ENCODE measurements around the gene NLRP10. TPM values are rescaled to one million over a fixed set of nuclear protein-coding genes. Genes with fewer than 3 reads are reported as not detected.

Gene NLRP10, protein sequence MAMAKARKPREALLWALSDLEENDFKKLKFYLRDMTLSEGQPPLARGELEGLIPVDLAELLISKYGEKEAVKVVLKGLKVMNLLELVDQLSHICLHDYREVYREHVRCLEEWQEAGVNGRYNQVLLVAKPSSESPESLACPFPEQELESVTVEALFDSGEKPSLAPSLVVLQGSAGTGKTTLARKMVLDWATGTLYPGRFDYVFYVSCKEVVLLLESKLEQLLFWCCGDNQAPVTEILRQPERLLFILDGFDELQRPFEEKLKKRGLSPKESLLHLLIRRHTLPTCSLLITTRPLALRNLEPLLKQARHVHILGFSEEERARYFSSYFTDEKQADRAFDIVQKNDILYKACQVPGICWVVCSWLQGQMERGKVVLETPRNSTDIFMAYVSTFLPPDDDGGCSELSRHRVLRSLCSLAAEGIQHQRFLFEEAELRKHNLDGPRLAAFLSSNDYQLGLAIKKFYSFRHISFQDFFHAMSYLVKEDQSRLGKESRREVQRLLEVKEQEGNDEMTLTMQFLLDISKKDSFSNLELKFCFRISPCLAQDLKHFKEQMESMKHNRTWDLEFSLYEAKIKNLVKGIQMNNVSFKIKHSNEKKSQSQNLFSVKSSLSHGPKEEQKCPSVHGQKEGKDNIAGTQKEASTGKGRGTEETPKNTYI
- 19.7 and 36.9 TPM in 2 replicates for total RNA-seq (2014; rRNA removed; shearing (Covaris generic))
- 13.5 and 17.8 TPM in 2 replicates for polyA plus RNA-seq (2016; fragmentation: Nextera tagmentation; extraction: Ambion mirVana)

DNA sequence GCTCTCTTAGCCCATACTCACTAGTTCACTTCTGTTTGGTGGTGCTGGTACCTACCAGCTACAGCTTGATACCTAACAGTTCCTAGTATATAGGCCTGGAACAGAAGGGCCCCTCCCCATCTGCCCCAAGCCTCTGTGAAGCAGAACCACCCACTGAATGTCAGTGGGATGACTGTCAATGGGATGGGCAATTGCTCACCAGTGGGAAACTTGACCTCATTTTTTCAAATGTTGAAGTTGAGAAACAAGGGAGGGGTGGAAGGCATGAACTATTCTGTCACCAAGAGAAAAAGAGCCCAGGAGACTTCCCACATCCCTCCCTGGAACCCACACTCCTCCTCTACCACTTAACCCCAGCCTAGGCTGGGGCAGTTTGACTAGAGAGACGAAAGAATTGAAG, at the start of gene NLRP10:
NLRP10 (minus strand) TSS at position 62 of the 400 bp plus-strand sequence. CDS start 1,952 bp downstream, outside the sequence.
- H3K27ac ChIP-seq = peak within 1 kb of the TSS; percentile 96
- H3F3A ChIP-seq (ENCODE audit: insufficient read depth) = peaks cover 42% of the 10 kb centered on the region
- peak within 1 kb of the TSS; percentile 51 for H3K4me3 ChIP-seq
- no peaks in the 10 kb centered on the region for H3K79me2 ChIP-seq (ENCODE audit: insufficient read depth)
- H3K36me3 ChIP-seq (ENCODE audit: low read depth) = no peaks in the 10 kb centered on the region
- H3K9me2 ChIP-seq (ENCODE audit: insufficient read depth) = no peaks in the 10 kb centered on the region
- DNase-seq = peak; percentile 94
- H3K27me3 ChIP-seq (replicated peaks; ENCODE audit: insufficient read depth) = no peaks in the 10 kb centered on the region
- peak within 1 kb of the TSS; percentile 67 for H3K4me2 ChIP-seq (ENCODE audit: unreplicated experiment)
- TF ChIP-seq EZH2phosphoT487 (IDR thresholded peaks at IDR 0.05; ENCODE audit: insufficient read depth, low read depth) (no peak), EZH2 (IDR thresholded peaks at IDR 0.05; ENCODE audit: insufficient read depth, poor library complexity, severe bottlenecking) (no peak)
- no peaks in the 10 kb centered on the region for H4K20me1 ChIP-seq (ENCODE audit: insufficient read depth)
- no peaks in the 10 kb centered on the region for H3K9me3 ChIP-seq (ENCODE audit: low read depth)
- H3K9ac ChIP-seq = peak within 1 kb of the TSS; percentile 82
- peaks cover 64% of the 10 kb centered on the region for H3K4me1 ChIP-seq (ENCODE audit: insufficient read depth)
- in situ Hi-C loops (cut with MboI) = no loop called here
- WGBS, 2 experiments (ENCODE audit: low coverage in 1 of 2, low lambda C conversion rate in 2 of 2, missing lambda C conversion rate in 2 of 2) = 5 to 44% methylated on average over 1 of the region's 1 CpG
- H2AFZ ChIP-seq = peak within 1 kb of the TSS; percentile 31; the same call in 1 of the 2 replicates

DNA sequence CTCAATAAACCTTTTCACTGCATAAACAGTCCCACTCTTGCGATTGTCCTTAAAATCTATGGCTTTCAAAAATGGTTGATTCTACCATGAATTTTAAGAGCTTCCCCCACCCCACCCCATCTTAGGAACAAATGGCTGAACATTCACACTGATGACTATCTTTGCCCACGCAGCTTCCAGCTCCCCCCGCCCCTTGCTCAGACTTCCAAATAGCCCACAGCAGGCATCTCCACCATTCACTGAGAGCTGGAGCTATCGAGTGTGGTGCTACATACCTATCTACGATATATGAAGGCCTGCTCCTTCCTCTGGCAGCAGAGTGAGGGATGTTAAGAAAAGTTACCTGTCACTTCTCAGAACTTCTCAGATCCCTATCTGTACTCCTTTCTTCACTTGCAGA, 48.6 kb upstream of the NLRP10 start:
- 75 to 78% methylated on average over 5 of the region's 5 CpGs for WGBS, 2 experiments (ENCODE audit: low coverage in 1 of 2, low lambda C conversion rate in 2 of 2, missing lambda C conversion rate in 2 of 2)
- Histone ChIP-seq H3K79me2 (ENCODE audit: insufficient read depth) (no peaks in the 10 kb centered on the region), H3K4me2 (ENCODE audit: unreplicated experiment) (no peak overlapping the region), H3K9me2 (ENCODE audit: insufficient read depth) (no peaks in the 10 kb centered on the region), H3K9ac (no peak overlapping the region), H3K36me3 (ENCODE audit: low read depth) (no peaks in the 10 kb centered on the region), H3K9me3 (ENCODE audit: low read depth) (no peaks in the 10 kb centered on the region), H3F3A (ENCODE audit: insufficient read depth) (peaks cover 50% of the 10 kb centered on the region), H4K20me1 (ENCODE audit: insufficient read depth) (no peaks in the 10 kb centered on the region), H3K4me1 (ENCODE audit: insufficient read depth) (peaks cover 39% of the 10 kb centered on the region), H2AFZ (no peak overlapping the region), H3K4me3 (no peak overlapping the region), H3K27me3 (replicated peaks; ENCODE audit: insufficient read depth) (no peaks in the 10 kb centered on the region), H3K27ac (no peak overlapping the region)
- TF ChIP-seq EZH2phosphoT487 (IDR thresholded peaks at IDR 0.05; ENCODE audit: insufficient read depth, low read depth) (no peak), EZH2 (IDR thresholded peaks at IDR 0.05; ENCODE audit: insufficient read depth, poor library complexity, severe bottlenecking) (no peak)
- DNase-seq = no peak
- in situ Hi-C loops (cut with MboI) = loop anchor here (25.0 kb wide), 1 partner anchor 548 kb away; no protein-coding TSS in a partner anchor

DNA sequence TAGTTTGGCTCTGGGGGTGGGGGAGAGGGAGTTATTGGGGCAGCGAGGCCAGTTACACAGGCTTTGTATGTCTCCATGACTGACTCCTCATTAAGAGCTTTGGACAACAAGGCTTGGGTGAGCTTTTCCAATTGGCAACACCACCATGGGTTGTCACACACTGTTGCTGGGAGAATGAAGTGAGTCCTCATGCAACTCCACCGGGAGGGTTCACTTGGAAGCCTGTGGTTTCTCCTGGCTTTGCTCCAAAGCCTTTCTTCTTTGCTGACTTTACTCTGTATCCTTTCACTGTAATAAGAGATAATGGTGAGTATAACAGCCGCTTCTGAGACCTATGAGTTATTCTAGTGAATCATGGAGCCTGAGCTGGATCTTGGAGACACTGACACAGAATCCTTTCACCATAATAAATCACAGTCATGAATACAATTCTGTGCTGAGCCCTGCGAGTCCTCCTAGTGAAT, 46.8 kb upstream of the NLRP10 start:
- H3K36me3 ChIP-seq (ENCODE audit: low read depth) = no peaks in the 10 kb centered on the region
- peak overlapping the region; percentile 40 for H3K4me2 ChIP-seq (ENCODE audit: unreplicated experiment)
- peaks cover 40% of the 10 kb centered on the region for H3F3A ChIP-seq (ENCODE audit: insufficient read depth)
- no peak for TF ChIP-seq EZH2phosphoT487 (IDR thresholded peaks at IDR 0.05; ENCODE audit: insufficient read depth, low read depth)
- TF ChIP-seq EZH2 (IDR thresholded peaks at IDR 0.05; ENCODE audit: insufficient read depth, poor library complexity, severe bottlenecking) = no peak
- in situ Hi-C loops (cut with MboI) = loop anchor here (25.0 kb wide), 1 partner anchor 550 kb away; no protein-coding TSS in a partner anchor
- DNase-seq = peak; percentile 95
- WGBS, 2 experiments (ENCODE audit: low coverage in 1 of 2, low lambda C conversion rate in 2 of 2, missing lambda C conversion rate in 2 of 2) = 0 to 9% methylated on average over 3 to 4 of the region's 4 CpGs
- H3K4me3 ChIP-seq = no peak overlapping the region
- no peaks in the 10 kb centered on the region for H3K27me3 ChIP-seq (replicated peaks; ENCODE audit: insufficient read depth)
- no peaks in the 10 kb centered on the region for H3K9me2 ChIP-seq (ENCODE audit: insufficient read depth)
- H4K20me1 ChIP-seq (ENCODE audit: insufficient read depth) = no peaks in the 10 kb centered on the region
- no peak overlapping the region for H3K9ac ChIP-seq
- H2AFZ ChIP-seq = no peak overlapping the region
- H3K79me2 ChIP-seq (ENCODE audit: insufficient read depth) = no peaks in the 10 kb centered on the region
- peaks cover 38% of the 10 kb centered on the region for H3K4me1 ChIP-seq (ENCODE audit: insufficient read depth)
- no peaks in the 10 kb centered on the region for H3K9me3 ChIP-seq (ENCODE audit: low read depth)
- H3K27ac ChIP-seq = peak overlapping the region; percentile 49

DNA sequence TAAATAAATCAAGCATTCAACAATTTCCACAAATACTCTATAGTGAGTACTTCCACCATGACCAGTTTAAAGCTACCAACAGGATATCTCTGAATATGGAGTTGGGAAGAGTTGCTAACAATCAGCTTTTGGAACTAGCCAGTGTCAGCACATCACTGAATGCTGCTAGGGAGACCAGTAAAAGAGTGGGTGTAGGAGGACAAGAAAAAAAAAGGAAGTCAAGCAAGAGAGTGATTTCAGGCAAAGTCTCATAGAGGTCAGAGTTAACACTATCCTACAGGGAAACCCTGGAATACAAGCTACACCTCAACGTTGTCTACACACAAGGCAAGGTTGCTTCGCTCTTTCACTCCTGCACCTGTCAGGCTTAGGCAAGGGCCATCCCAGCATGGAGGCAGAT, 46.1 kb upstream of the NLRP10 start:
- no peaks in the 10 kb centered on the region for H3K27me3 ChIP-seq (replicated peaks; ENCODE audit: insufficient read depth)
- H3K79me2 ChIP-seq (ENCODE audit: insufficient read depth) = no peaks in the 10 kb centered on the region
- no peak overlapping the region for H3K4me3 ChIP-seq
- 68 to 70% methylated on average over 2 of the region's 2 CpGs for WGBS, 2 experiments (ENCODE audit: low coverage in 1 of 2, low lambda C conversion rate in 2 of 2, missing lambda C conversion rate in 2 of 2)
- no peak overlapping the region for H3K9ac ChIP-seq
- in situ Hi-C loops (cut with MboI) = loop anchor here (25.0 kb wide), 1 partner anchor 551 kb away; no protein-coding TSS in a partner anchor
- H3K27ac ChIP-seq = peak overlapping the region; percentile 44; the same call in 1 of the 2 replicates
- H3K9me2 ChIP-seq (ENCODE audit: insufficient read depth) = no peaks in the 10 kb centered on the region
- DNase-seq = no peak
- H3K9me3 ChIP-seq (ENCODE audit: low read depth) = no peaks in the 10 kb centered on the region
- no peak overlapping the region for H2AFZ ChIP-seq
- no peaks in the 10 kb centered on the region for H4K20me1 ChIP-seq (ENCODE audit: insufficient read depth)
- no peaks in the 10 kb centered on the region for H3K36me3 ChIP-seq (ENCODE audit: low read depth)
- H3K4me2 ChIP-seq (ENCODE audit: unreplicated experiment) = peak overlapping the region; percentile 40
- peaks cover 32% of the 10 kb centered on the region for H3K4me1 ChIP-seq (ENCODE audit: insufficient read depth)
- no peak for TF ChIP-seq EZH2phosphoT487 (IDR thresholded peaks at IDR 0.05; ENCODE audit: insufficient read depth, low read depth)
- TF ChIP-seq EZH2 (IDR thresholded peaks at IDR 0.05; ENCODE audit: insufficient read depth, poor library complexity, severe bottlenecking) = no peak
- H3F3A ChIP-seq (ENCODE audit: insufficient read depth) = peaks cover 34% of the 10 kb centered on the region

Data from GM23248 (cell line).